GM12878 (cell line): ENCODE data around the gene ANAPC16. TPM values are rescaled to one million over a fixed set of nuclear protein-coding genes. Genes with fewer than 3 reads are reported as not detected.

Source experiments
- ATAC-seq: fragments of 200-7000 bp; cut with Tn5 transposase; 3 replicates; pipeline ENCODE4 v1.9.1; 2020; ENCODE audit warnings: mild to moderate bottlenecking, moderate library complexity
- BruUV-seq: library from RNA; stranded (reverse); fragments of 400-500 nt; replicated peaks from 2 replicates; lab custom pipeline; 2021; lab: Mats Ljungman, UMichigan
- CTCF ChIA-PET: fragments of 300-600 bp; sonication (Branson Sonifier 250); formaldehyde crosslinking; extraction: SDS; loops from one replicate; lab custom pipeline; 2021; ENCODE audit warnings: inconsistent platforms; lab: Yijun Ruan, JAX
- POLR2A ChIA-PET: fragments of 350-600 bp; formaldehyde crosslinking; extraction: SDS; loops from one replicate; lab custom pipeline; 2021; ENCODE audit warnings: inconsistent platforms; lab: Charles Lee
- RAD21 ChIA-PET: fragments of 300-600 bp; sonication (Branson Sonifier 250); formaldehyde crosslinking; loops from one replicate; lab custom pipeline; 2023; ENCODE audit warnings: antibody characterized with exemption; ENCODE audit not compliant: unreplicated experiment; lab: Charles Lee
- SMC1A ChIA-PET: fragments of 300-600 bp; sonication (Branson Sonifier 250); formaldehyde crosslinking; loops from one replicate; lab custom pipeline; 2023; ENCODE audit not compliant: unreplicated experiment, uncharacterized antibody; lab: Charles Lee
- DNase-seq: peaks from one replicate; pipeline ENCODE4 v3.0.0-alpha.2; 2011; ENCODE audit warnings: low read depth, low spot score
- FAIRE-seq: peaks from 3 replicates; lab custom pipeline; 2011; peaks lifted over from hg19 to GRCh38; lab: Jason Lieb, UNC
- H2AFZ ChIP-seq: 2 replicates; pipeline ENCODE4 v1.6.0; 2011; ENCODE audit warnings: low read depth, low read length, control low read depth; ENCODE audit not compliant: control insufficient read depth
- H3K27ac ChIP-seq: 2 replicates; pipeline ENCODE4 v1.5.1; 2011; ENCODE audit warnings: control low read depth; ENCODE audit not compliant: control insufficient read depth, insufficient read depth
- H3K27me3 ChIP-seq, 2 experiments: replicated peaks in 1 of 2; 2 replicates each; pipeline versions ENCODE4 v1.6.0 to v1.6.1; 2011; ENCODE audit warnings: low read length in 1 of 2; ENCODE audit not compliant: control insufficient read depth in 2 of 2, insufficient read depth in 2 of 2
- H3K36me3 ChIP-seq, 2 experiments: 2 replicates each; pipeline ENCODE4 v1.5.1; 2011; ENCODE audit warnings: low read length in 1 of 2; ENCODE audit not compliant: control insufficient read depth in 2 of 2, insufficient read depth in 2 of 2
- H3K4me1 ChIP-seq: 2 replicates; pipeline ENCODE4 v1.6.1; 2011; ENCODE audit warnings: mild to moderate bottlenecking, low read length, moderate library complexity, mixed read lengths; ENCODE audit not compliant: control insufficient read depth, insufficient read depth
- H3K4me2 ChIP-seq: 2 replicates; pipeline ENCODE4 v1.6.0; 2011; ENCODE audit warnings: control low read depth; ENCODE audit not compliant: control insufficient read depth, insufficient read depth
- H3K4me3 ChIP-seq: fragments of 200-600 bp; sonication (generic); 2 replicates; pipeline ENCODE4 v1.5.1; 2016
- H3K79me2 ChIP-seq: 2 replicates; pipeline ENCODE4 v1.6.0; 2011; ENCODE audit warnings: low read length; ENCODE audit not compliant: control insufficient read depth, insufficient read depth
- H3K9ac ChIP-seq: 2 replicates; pipeline ENCODE4 v1.8.0; 2011; ENCODE audit warnings: low read length, control low read depth, mixed read lengths; ENCODE audit not compliant: control insufficient read depth, insufficient read depth
- H3K9me3 ChIP-seq: replicated peaks from 3 replicates; pipeline ENCODE4 v1.5.1; 2011; ENCODE audit warnings: mild to moderate bottlenecking, low read length; ENCODE audit not compliant: control insufficient read depth, insufficient read depth
- H4K20me1 ChIP-seq: 2 replicates; pipeline ENCODE4 v1.6.0; 2011; ENCODE audit not compliant: control insufficient read depth, insufficient read depth
- CEBPB ChIP-seq, 2 experiments: fragments of 150-350 bp in 1 of 2; IDR thresholded peaks; 2 replicates each; pipeline ENCODE4 v1.6.1; 2012 to 2014; ENCODE audit warnings: low read depth in 2 of 2, low read length in 2 of 2, borderline replicate concordance in 1 of 2, inconsistent platforms in 1 of 2
- CREM ChIP-seq: IDR thresholded peaks from 2 replicates; pipeline ENCODE4 v1.6.1; 2014; ENCODE audit warnings: antibody characterized with exemption, low read depth
- E2F8 ChIP-seq: fragments of 450-650 bp; IDR thresholded peaks from 2 replicates; pipeline ENCODE4 v1.6.1; 2018; ENCODE audit warnings: mild to moderate bottlenecking, low read depth, moderate library complexity; ENCODE audit not compliant: partially characterized antibody
- FOXM1 ChIP-seq: IDR thresholded peaks from 2 replicates; pipeline ENCODE4 v1.6.1; 2012; ENCODE audit warnings: low read depth, mild to moderate bottlenecking, inconsistent platforms, low read length, moderate library complexity
- MEF2A ChIP-seq: IDR thresholded peaks from 2 replicates; pipeline ENCODE4 v1.6.1; 2011; ENCODE audit warnings: low read depth, mild to moderate bottlenecking, low read length, moderate library complexity; ENCODE audit not compliant: insufficient read depth
- POU2F2 ChIP-seq: IDR thresholded peaks from 3 replicates; pipeline ENCODE4 v1.6.1; 2011; ENCODE audit warnings: low read depth, mild to moderate bottlenecking, low read length, borderline replicate concordance
- RFX5 ChIP-seq: IDR thresholded peaks from 2 replicates; pipeline ENCODE4 v1.6.1; 2011; ENCODE audit warnings: low read depth, low read length, improper control_type of control experiment
- WGBS: methylation state at CpG from one replicate; pipeline ENCODE4 v1.1.6; 2016; ENCODE audit warnings: low lambda C conversion rate; ENCODE audit not compliant: insufficient replicate concordance, insufficient coverage; ENCODE audit errors: missing lambda C conversion rate; 5-methylcytosine and 5-hydroxymethylcytosine counted together
- in situ Hi-C: fragments of 300-500 bp; cut with MboI; formaldehyde crosslinking; loops from 9 replicates; pipeline ENCODE4 v1.14.3; 2018; ENCODE audit warnings: mixed read lengths
- intact Hi-C: fragments of 100-400 bp; cut with micrococcal nuclease; formaldehyde crosslinking; loops from one replicate; pipeline ENCODE4 v1.14.2; 2022; ENCODE audit not compliant: unreplicated experiment
- polyA plus RNA-seq, 11 experiments: library from polyadenylated mRNA; depleted of rRNA in 4 of 11; unstranded in 6 of 11; stranded (reverse) in 5 of 11; fragments of >200 nt; fragmentation: Nextera tagmentation in 4 of 11; fragmentation: Illumina TruSeq in 1 of 11; extraction: Ambion mirVana in 4 of 11; extraction: Trizol in 1 of 11; gene quantifications; 1 replicate in 1 of 11; 2 replicates in 10 of 11; pipeline versions ENCODE4 v1.2.1 to v1.2.3, GENCODE V29; 2011 to 2016; ENCODE audit warnings: inconsistent platforms in 2 of 11, missing spikeins in 2 of 11, low read depth in 1 of 11
- total RNA-seq, 4 experiments: library from RNA; depleted of rRNA in 3 of 4; stranded (reverse); fragments of >200 nt in 3 of 4; fragmentation: Illumina TruSeq in 1 of 4; extraction: Trizol in 1 of 4; gene quantifications; 2 replicates each; pipeline versions ENCODE4 v1.2.1 to v1.2.3, GENCODE V29; 2013 to 2021

Gene ANAPC16
- total and polyA plus RNA-seq, 10 of the 15 experiments (the other 5 are each of a cell fraction or from before 2014, with no cell fraction given) = 66.9 to 208 (median 134) TPM

GRCh38 chr10:72250666-72251065 is 34.9 kb downstream of the ANAPC16 start:
- POLR2A ChIA-PET = interaction anchor here (0.6 to 8.0 kb wide), 6 partner anchors 8 to 83 kb away, joined by 3 to 113 read pairs (median 4); no protein-coding TSS in a partner anchor
- no peak for FAIRE-seq
- SMC1A ChIA-PET = interaction anchor here (1.6 to 21.0 kb wide), 3 partner anchors 10 to 35 kb away, joined by 6 to 275 read pairs (median 12); partner anchors contain the start of genes ANAPC16, ASCC1 and DDIT4
- 95% methylated on average over 1 of the region's 1 CpG for WGBS
- no peaks in the 10 kb centered on the region for H3K27me3 ChIP-seq
- CTCF ChIA-PET = interaction anchor here (1.0 to 1.2 kb wide), 3 partner anchors 9 to 47 kb away, joined by 3 to 4 read pairs (median 4); no protein-coding TSS in a partner anchor
- no peaks in the 10 kb centered on the region for H4K20me1 ChIP-seq
- H2AFZ ChIP-seq = no peak overlapping the region
- peaks cover 72% of the 10 kb centered on the region for H3K4me1 ChIP-seq
- TF ChIP-seq POU2F2 (no peak), FOXM1 (no peak)
- in situ Hi-C loops (no loop called here), intact Hi-C loops (no loop called here)
- 0 out of 2 replicates have a peak overlapping the region, but pooled peaks have one; percentile 33 for H3K27ac ChIP-seq
- H3K9me3 ChIP-seq = no peaks in the 10 kb centered on the region
- H3K79me2 ChIP-seq = no peaks in the 10 kb centered on the region
- no peak overlapping the region for H3K4me3 ChIP-seq
- no peak for ATAC-seq
- no TSS peak for BruUV-seq
- H3K36me3 ChIP-seq = no peaks in the 10 kb centered on the region
- RAD21 ChIA-PET = interaction anchor here (0.9 to 10.5 kb wide), 4 partner anchors 8 to 83 kb away, joined by 3 to 185 read pairs (median 4); no protein-coding TSS in a partner anchor
- DNase-seq = no peak
- no peak overlapping the region; the same call in 1 of the 2 replicates for H3K4me2 ChIP-seq
- H3K9ac ChIP-seq = 0 out of 2 replicates have a peak overlapping the region, but pooled peaks have one; percentile 20

GRCh38 chr10:72251635-72252034 is 35.8 kb downstream of the ANAPC16 start:
- DNase-seq (no peak), FAIRE-seq (no peak), ATAC-seq (no peak)
- H3K4me3 ChIP-seq = no peak overlapping the region
- no peaks in the 10 kb centered on the region for H3K36me3 ChIP-seq
- H2AFZ ChIP-seq = no peak overlapping the region
- H4K20me1 ChIP-seq = no peaks in the 10 kb centered on the region
- CTCF ChIA-PET = interaction anchor here (1.2 kb wide), 1 partner anchor 8 kb away, joined by 4 read pairs; no protein-coding TSS in a partner anchor
- H3K9ac ChIP-seq = no peak overlapping the region
- H3K27ac ChIP-seq = no peak overlapping the region
- H3K4me1 ChIP-seq = peaks cover 72% of the 10 kb centered on the region
- TF ChIP-seq CEBPB (IDR thresholded peaks at IDR 0.05; ENCODE audit: borderline replicate concordance in 1 of 2, low read depth in 2 of 2, low read length in 2 of 2) (no peak), MEF2A (no peak), RFX5 (no peak), CREM (no peak), E2F8 (no peak)
- RAD21 ChIA-PET = interaction anchor here (0.9 to 10.5 kb wide), 3 partner anchors 7 to 82 kb away, joined by 3 to 185 read pairs (median 4); no protein-coding TSS in a partner anchor
- in situ Hi-C loops (no loop called here), intact Hi-C loops (no loop called here)
- SMC1A ChIA-PET = interaction anchor here (1.6 to 21.0 kb wide), 4 partner anchors 9 to 36 kb away, joined by 6 to 275 read pairs (median 9); partner anchors contain the start of genes ANAPC16, ASCC1 and DDIT4
- H3K4me2 ChIP-seq = no peak overlapping the region
- H3K79me2 ChIP-seq = no peaks in the 10 kb centered on the region
- no peaks in the 10 kb centered on the region for H3K27me3 ChIP-seq
- POLR2A ChIA-PET = interaction anchor here (0.6 to 11.6 kb wide), 7 partner anchors 8 to 82 kb away, joined by 3 to 113 read pairs (median 4); no protein-coding TSS in a partner anchor
- no peaks in the 10 kb centered on the region for H3K9me3 ChIP-seq
- WGBS = 89% methylated on average over 6 of the region's 6 CpGs
- no TSS peak for BruUV-seq
